Thyroid gland (tissue), 4 donors: Measurements from ENCODE around the gene SKI. TPM values are rescaled to one million over a fixed set of nuclear protein-coding genes. Genes with fewer than 3 reads are reported as not detected.

ENCODE experiments used
- DNase-seq, 2 donors: peaks; one replicate each; pipeline ENCODE4 v3.0.0-alpha.2; 2019
- H3K27ac ChIP-seq, 3 donors: fragments of 200-600 bp; sonication (generic); 1 replicate in 2 of 3; 2 replicates in 1 of 3; pipeline ENCODE4 v1.5.1; 2016 to 2019; ENCODE audit warnings: mild to moderate bottlenecking in 1 of 3, moderate library complexity in 1 of 3
- H3K27me3 ChIP-seq: fragments of 200-600 bp; sonication (generic); one replicate; pipeline ENCODE4 v1.5.1; 2019
- H3K36me3 ChIP-seq, 2 donors: fragments of 200-600 bp; sonication (generic); one replicate each; pipeline ENCODE4 v1.5.1; 2016 to 2019
- H3K4me1 ChIP-seq, 2 donors: fragments of 200-600 bp; sonication (generic); one replicate each; pipeline ENCODE4 v1.5.1; 2017 to 2019
- H3K4me3 ChIP-seq, 3 donors: fragments of 200-600 bp; sonication (generic); replicated peaks in 1 of 3; 1 replicate in 2 of 3; 2 replicates in 1 of 3; pipeline ENCODE4 v1.5.1; 2016; ENCODE audit warnings: mild to moderate bottlenecking in 1 of 3
- H3K9me3 ChIP-seq: fragments of 200-600 bp; sonication (generic); one replicate; pipeline ENCODE4 v1.5.1; 2017
- POLR2A ChIP-seq, 2 donors: fragments of 450-650 bp; IDR thresholded peaks; one replicate each; pipeline ENCODE4 v1.6.1; 2017; ENCODE audit warnings: antibody characterized with exemption in 2 of 2, mild to moderate bottlenecking in 2 of 2, moderate library complexity in 1 of 2
- WGBS, 2 donors: methylation state at CpG; one replicate each; pipeline ENCODE4 v1.1.5; 2017; 5-methylcytosine and 5-hydroxymethylcytosine counted together
- intact Hi-C: fragments of 100-400 bp; cut with DNase I; formaldehyde crosslinking; loops from one replicate; pipeline ENCODE4 v1.15.1; 2023
- total RNA-seq, 4 donors: library from RNA; depleted of rRNA; stranded (reverse); fragments of >200 nt; gene quantifications; one replicate each; pipeline ENCODE4 v1.2.3, GENCODE V29; 2016
- TF ChIP-seq, protein P1 (sequence below), 6 experiments: fragments of 200-600 bp in 3 of 6; fragments of 450-650 bp in 3 of 6; sonication (generic) in 3 of 6; IDR thresholded peaks; one replicate each; pipeline ENCODE4 v1.5.1; 2016 to 2019; ENCODE audit warnings: antibody characterized with exemption in 6 of 6, mild to moderate bottlenecking in 2 of 6, inconsistent platforms in 1 of 6, moderate library complexity in 1 of 6

SKI gene
- total RNA-seq, 4 donors from 2014 or later: 31.4 to 59.6 (median 39.9) TPM

GRCh38 chr1:2343023-2343935, 115.2 kb downstream of the SKI start:
- H3K27ac ChIP-seq: no peak overlapping the region
- H3K4me1 ChIP-seq: no peaks in the 10 kb centered on the region
- H3K27me3 ChIP-seq: no peaks in the 10 kb centered on the region
- intact Hi-C loops: no loop called here
- 82 to 88% methylated on average over 13 to 31 of the region's 39 CpGs for WGBS, 2 donors
- DNase-seq: no peak
- TF ChIP-seq, protein P1, sequence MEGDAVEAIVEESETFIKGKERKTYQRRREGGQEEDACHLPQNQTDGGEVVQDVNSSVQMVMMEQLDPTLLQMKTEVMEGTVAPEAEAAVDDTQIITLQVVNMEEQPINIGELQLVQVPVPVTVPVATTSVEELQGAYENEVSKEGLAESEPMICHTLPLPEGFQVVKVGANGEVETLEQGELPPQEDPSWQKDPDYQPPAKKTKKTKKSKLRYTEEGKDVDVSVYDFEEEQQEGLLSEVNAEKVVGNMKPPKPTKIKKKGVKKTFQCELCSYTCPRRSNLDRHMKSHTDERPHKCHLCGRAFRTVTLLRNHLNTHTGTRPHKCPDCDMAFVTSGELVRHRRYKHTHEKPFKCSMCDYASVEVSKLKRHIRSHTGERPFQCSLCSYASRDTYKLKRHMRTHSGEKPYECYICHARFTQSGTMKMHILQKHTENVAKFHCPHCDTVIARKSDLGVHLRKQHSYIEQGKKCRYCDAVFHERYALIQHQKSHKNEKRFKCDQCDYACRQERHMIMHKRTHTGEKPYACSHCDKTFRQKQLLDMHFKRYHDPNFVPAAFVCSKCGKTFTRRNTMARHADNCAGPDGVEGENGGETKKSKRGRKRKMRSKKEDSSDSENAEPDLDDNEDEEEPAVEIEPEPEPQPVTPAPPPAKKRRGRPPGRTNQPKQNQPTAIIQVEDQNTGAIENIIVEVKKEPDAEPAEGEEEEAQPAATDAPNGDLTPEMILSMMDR (IDR thresholded peaks at IDR 0.05): no peak
- TF ChIP-seq POLR2A (IDR thresholded peaks at IDR 0.05): no peak
- no peaks in the 10 kb centered on the region for H3K36me3 ChIP-seq
- H3K4me3 ChIP-seq: no peak overlapping the region
- no peaks in the 10 kb centered on the region for H3K9me3 ChIP-seq

DNA sequence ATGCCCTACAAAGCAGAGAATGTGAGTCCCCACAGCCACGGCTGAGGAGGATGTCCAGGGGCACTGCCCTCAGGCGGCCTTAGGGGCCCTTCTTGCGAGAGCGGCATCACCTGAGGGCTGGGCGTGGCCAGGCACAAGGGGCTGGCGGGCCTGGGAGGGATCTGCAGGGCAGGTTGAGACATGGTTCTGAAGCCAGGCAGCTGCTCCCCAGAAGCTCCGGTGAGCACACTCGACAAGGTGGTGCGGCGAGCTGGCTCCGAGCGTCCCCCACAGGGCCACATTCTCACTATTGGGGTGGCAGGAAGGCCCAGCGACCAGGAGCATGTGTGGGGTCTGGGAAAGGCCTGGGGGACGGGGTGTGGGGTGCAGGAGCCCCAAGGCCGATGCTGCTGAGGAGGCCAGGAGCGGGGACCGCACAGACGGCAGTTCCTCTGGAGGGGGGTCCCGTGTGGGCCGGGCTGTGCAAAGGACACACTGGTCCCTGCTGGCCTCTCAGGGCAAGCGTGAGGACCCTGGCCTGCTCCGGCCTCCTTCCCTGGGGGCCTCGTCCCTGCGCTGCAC, 116.1 kb downstream of the SKI start:
- Histone ChIP-seq H3K27ac (no peak overlapping the region), H3K4me1 (no peaks in the 10 kb centered on the region), H3K9me3 (no peaks in the 10 kb centered on the region), H3K27me3 (no peaks in the 10 kb centered on the region), H3K4me3 (no peak overlapping the region), H3K36me3 (no peaks in the 10 kb centered on the region)
- no peak for DNase-seq
- no peak for TF ChIP-seq POLR2A (IDR thresholded peaks at IDR 0.05)
- TF ChIP-seq, protein P1 (IDR thresholded peaks at IDR 0.05): no peak
- intact Hi-C loops: no loop called here
- WGBS, 2 donors: 91 to 92% methylated on average over 11 to 19 of the region's 24 CpGs

DNA sequence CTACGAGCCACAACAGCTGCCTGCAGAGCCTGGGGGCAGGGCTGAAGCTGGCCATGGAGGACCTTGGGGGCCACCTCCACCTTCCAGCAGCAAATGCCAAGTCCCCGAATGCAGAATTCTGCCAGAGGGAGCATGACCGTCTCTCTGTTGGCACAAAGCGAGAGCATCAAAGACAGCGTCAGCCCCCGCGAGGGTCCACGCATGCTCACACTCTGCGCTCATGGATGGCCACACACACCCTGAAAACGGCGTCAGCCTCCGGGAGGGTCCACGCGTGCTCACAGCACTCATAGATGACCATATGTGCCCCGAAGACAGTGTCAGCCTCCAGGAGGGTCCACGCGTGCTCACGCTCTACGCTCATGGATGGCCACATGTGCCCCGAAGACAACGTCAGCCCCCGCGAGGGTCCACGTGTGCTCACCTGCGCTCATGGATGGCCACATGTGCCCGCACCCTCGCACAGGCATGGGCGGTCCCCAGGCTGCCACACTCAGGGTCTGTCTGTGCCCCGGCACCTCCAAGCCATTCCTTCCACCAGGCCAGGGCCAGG, 116.7 kb downstream of the SKI start:
- no peak for DNase-seq
- intact Hi-C loops: no loop called here
- Histone ChIP-seq H3K9me3 (no peaks in the 10 kb centered on the region), H3K27ac (no peak overlapping the region), H3K4me3 (no peak overlapping the region), H3K36me3 (no peaks in the 10 kb centered on the region), H3K4me1 (no peaks in the 10 kb centered on the region), H3K27me3 (no peaks in the 10 kb centered on the region)
- no peak for TF ChIP-seq POLR2A (IDR thresholded peaks at IDR 0.05)
- TF ChIP-seq, protein P1 (IDR thresholded peaks at IDR 0.05): no peak
- 94 to 97% methylated on average over 14 to 29 of the region's 29 CpGs for WGBS, 2 donors

DNA sequence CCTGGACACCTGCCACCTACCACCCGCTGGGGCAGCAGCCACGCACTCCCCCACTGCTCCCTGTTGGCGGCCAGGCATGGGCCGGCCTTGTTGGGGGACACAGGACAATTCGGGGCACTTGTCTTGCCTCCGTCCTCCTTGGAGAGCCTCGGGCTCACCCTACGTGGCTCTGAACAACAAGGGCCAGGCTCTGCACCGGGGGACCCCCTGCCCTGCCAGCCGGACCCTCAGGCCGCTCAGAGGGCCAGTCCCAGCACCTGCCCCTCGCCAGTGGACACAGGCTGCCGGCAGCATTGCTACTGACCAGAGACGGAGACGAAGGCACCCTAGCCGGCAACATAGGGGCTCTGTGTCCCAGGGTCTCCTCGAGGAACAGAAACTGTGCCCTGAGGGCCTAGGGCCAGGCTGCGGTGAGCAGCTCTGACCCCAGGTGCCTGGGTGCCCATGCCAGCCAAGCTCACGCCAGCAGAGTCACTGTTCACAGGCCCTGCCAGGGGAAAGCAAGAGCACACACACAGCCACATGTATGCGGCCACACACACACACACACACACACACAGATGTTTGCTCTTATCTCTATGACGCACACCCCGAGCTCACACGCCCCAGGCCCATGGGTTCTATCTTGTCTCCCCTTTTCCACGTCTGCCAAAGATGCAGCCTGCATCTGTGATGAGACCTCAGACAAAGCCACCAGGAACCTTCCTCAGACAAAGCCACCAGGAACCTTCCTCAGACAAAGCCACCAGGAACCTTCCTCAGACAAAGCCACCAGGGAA, 117.4 kb downstream of the SKI start:
- DNase-seq: no peak
- 88 to 96% methylated on average over 9 to 14 of the region's 24 CpGs for WGBS, 2 donors
- H3K27me3 ChIP-seq: no peaks in the 10 kb centered on the region
- H3K4me3 ChIP-seq: no peak overlapping the region
- no peaks in the 10 kb centered on the region for H3K4me1 ChIP-seq
- intact Hi-C loops: no loop called here
- H3K36me3 ChIP-seq: no peaks in the 10 kb centered on the region
- no peak overlapping the region for H3K27ac ChIP-seq
- TF ChIP-seq, protein P1 (IDR thresholded peaks at IDR 0.05): no peak
- TF ChIP-seq POLR2A (IDR thresholded peaks at IDR 0.05): no peak
- H3K9me3 ChIP-seq: no peaks in the 10 kb centered on the region
